GM18870 (cell line): Measurements from ENCODE around the gene HEG1.

Experiments used
- ATAC-seq: cut with Tn5 transposase; IDR thresholded peaks from one replicate; pipeline ENCODE4 v1.9.1; 2021; ENCODE audit warnings: moderate library complexity; ENCODE audit not compliant: unreplicated experiment

HEG1 gene

DNA sequence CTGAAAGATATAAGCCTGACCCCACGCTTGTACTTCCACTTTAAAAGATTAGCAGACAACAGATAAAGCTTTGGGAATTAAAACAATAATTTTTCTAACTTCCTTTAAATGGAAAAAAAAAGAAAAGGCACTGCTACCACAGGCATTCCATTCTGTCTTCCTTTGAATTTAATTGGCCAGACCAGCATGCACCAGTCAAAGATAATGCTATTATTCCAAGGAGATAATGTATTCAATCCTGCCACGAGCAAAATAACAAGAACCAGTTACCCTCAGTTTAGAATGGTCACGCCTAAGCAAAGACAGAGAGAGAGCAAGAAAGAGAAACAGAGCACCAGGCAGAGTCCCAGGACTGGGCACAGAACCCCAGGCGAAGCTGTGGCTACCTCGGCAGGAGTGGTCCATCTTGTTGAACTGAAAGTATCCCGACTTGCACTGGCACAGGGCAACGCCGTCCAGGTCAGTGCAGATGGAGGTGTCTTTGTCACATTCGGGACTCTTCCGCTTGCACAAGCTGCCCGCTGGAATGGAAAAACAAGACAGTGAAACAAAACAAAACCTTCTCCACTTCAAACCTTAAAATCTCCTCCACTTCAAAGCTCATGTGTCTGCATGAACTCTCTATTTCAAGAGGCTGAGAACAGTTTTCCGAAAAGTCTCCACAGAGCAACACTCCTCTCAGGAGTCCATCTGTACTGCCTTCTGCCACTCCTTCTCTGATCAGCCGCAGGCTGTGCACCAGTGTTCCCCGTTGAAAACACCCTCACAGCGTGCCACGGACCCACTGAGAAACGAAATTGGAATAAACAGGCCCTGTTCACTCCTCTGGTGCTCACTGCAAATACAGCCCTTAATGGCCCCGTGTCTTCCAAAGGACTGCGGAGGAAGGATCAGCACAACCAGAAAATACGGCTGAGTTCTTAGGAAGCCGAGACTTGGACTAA lies 58.2 kb downstream of the HEG1 start:
- ATAC-seq: no peak

DNA sequence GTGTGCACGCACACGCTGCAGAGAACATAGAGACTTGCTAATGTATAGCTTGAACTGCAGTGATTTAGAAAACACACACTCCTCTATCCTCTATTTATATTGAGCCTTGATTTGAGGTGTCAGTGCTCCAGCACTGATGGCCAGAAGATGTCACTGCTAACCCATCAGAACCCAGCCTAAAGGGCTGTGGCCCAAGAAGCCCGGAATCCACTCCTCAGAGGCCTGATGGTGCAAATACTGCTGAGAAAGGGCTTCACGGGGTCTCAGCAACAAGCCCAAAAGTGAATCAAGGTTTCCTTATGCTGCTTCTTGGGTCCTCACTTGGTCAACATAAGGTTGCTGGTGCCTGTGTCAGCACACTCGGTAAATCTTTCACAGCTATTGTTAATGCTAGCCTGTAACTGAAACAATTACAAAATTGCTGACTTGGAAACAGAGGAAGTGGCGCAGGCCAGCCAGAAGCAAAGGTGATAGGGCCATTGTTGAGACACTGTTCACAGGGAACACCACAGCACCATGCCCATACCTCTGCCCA lies 60.3 kb downstream of the HEG1 start:
- ATAC-seq: no peak

DNA sequence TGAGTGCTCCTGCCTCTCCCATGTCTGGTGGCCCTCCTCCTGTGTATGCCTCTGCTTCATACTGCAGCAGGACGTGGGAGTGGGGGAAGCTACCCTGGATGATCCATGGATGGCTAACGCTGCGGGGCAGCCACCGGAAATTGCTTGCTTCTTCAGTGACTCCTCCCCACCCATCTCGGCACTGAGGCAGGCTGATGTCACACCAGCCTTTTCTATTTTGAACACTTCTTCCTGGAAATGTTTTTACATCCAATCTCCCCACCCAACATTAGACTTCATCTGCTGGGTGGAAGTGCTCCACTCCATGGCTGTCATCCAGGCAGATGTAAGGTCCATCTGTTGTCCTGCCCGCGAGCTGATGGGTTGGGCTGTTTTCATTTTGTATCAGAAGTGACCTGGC lies 62.3 kb downstream of the HEG1 start:
- no peak for ATAC-seq

DNA sequence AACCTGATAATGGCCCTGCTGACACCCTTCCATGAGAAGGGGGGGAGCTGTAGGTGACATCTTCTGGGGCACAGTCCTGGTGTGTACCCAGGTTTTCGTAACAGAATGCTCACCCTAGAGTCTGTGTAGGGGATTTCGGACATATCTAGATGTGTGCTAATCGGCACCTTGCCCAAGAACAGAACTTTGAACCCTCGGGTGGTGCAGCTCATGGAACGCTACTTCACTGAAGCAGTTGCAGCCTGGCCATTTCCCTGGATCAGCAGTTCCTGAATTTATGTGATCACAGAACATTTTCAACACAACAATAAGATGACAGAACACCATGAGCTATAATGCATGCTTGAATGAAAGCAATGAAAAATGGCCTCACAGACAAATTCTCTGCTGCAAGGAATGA lies 63.8 kb downstream of the HEG1 start:
- ATAC-seq: no peak

DNA sequence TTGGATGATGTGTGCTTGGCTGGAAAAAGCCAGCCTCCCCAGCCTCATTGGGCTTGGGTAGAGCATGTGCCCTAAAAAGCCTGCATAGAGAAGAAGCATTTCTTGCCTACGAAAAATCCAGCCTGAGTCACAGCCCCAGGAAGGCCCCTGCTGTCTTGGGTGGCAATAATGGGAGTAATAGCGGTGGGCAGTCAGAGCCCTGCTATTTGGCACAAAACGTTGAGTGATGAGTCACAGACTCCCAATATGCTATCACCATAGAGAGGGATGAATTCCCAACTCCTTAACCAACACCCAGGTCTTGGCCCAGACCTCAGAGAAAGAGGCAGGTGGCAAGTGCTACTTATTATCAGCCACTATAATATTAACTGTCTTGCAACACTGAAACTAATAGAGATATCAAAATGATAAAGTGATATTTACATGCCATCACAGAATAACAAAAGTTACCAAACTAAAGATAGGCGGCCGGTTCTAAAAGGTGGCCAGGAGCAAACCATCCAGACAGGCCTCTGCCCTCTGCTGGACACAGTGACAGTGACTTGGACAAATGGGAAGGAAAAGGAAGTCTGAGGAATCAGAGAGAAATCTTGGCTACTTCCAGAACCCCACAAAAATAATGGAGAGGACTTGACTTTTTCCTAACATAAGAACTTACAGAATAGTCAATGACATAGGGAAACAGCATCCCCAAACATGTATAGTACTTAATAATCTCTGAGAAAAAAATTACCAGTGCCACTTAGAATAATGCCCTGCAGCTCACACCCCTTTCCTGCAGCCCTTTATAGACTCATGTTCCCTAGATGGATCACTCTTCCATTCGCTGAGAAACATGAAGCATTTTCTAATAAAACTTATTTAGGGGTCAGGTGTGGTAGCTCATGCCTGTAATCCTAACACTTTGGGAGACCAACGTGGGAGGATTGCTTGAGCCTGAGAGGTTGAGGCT lies 69.3 kb downstream of the HEG1 start:
- ATAC-seq: no peak

DNA sequence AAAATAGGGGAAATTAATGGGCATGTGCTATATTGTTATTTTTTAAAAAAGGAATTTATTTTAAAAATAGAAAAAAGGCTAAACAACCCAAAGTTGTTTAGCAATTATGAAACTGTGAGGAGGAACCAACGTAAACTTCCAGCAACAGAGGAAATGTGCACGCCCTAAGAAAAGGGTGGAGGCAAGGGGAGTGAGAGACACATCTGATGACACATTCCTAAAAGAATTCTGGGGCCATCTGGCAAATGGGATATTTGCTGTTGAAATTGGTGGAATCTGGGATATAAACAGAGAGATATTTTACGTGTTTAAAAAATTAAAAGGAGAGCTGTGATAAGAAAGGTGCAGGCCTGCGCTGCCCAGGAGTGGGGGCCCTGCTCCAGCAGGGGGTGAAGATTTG lies 70.4 kb downstream of the HEG1 start:
- ATAC-seq: no peak

DNA sequence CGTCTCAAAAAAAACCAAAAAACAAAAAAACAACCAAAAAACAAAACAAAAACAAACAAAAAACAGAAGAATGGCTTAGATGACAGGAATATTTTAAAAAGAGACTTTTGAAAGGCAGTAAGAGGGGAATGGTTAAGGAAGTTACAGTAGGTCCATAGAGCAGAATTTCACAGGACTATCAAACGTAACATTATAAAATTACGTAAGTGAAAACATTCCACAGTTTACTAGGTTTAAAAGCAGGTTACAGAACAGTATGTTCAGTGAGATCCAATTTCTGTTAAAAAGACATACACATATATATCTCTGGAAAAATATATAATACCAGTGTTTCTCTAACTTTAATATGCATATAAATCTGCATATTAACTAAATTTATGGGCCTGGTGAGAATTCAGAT lies 71.0 kb downstream of the HEG1 start:
- no peak for ATAC-seq

DNA sequence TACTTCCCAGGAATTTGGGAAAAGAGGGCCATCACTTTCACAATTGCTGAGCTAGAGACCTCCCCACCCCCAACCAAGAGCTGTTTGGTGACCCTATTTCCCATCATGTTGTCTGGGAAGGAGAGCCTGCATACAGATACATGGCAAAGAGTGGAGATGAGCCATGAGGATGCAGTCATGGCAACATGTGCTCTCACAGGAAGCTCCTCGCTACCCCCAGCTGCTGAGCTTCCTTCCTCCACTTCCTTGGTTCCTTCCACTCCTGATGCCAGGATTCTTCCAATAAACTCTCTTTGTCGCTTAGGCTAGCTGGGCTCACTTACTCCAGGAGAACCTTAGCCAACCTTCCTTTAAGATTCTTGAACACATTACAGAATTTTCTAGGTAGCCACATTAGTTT lies 72.9 kb downstream of the HEG1 start:
- no peak for ATAC-seq

DNA sequence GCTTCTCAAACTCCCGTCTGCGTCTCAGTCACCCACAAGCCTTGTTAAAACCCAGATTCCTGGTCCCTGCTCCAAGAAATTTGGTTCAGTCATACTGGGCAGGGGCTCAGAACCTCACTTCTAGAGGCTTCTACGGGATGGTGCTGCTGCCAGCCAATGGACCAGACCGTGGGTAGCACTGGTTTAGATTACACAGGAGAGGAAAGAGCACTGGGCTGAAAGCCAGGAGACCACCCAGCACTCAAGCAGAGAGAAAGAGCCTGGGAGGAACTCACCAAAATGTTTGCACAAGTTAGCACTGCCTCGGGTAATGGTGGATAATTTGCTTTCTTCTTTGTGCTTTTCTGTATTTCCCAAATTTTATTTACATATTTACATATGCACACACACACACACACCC lies 74.3 kb downstream of the HEG1 start:
- ATAC-seq: no peak

DNA sequence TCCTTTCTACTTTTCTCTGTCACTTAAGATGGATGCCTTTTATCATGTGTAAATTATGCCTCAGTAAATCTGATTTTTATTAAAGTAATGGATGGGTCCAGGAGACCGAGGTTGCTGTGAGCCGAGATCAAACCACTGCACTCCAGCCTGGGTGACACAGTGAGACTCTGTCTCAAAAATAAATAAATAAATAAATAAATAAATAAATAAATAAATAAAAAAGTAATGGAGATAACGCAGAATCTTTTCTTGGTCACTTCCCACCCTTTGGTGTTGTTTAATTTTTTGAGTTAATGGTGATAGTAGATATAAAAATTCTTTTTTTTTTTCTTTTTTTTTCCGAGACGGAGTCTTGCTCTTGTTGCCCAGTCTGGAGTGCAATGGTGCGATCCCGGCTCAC lies 77.2 kb downstream of the HEG1 start:
- ATAC-seq: no peak

DNA sequence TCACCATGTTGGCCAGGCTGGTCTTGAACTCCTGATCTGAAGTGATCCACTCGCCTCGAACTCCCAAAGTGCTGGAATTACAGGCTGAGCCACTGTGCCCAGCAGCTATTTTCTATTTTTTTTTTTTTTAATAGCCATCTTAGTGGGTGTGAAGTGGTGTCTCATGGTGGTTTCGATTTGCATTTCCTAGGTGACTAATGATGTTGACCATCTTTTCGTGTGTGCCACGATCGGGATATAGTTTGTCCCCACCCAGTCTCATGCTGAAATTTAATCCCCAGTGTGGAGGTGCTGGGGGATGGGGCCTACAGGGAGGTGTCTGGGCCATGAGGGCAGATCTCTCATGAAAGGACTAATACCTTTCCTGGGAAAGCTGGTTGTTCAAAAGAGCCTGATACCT lies 79.4 kb downstream of the HEG1 start:
- ATAC-seq: no peak

DNA sequence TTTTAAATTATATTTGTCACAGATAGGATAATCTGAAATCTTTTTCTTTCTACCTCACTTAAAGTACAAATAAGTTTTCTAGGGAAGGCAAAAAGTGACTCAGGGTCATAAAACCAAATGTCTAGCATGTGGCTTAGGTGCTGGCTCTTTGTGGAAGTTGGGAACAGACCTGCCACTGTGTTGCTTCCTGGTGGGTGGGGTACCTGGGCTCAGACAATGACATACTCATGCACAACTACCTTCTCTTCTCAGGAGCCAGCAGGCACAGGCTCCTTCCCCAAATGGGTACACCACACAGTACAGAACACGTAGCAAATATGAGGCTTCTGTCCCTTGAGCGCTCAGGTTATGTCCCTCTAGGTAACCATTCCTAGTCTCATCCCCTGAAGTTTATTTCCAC lies 81.1 kb downstream of the HEG1 start:
- no peak for ATAC-seq

DNA sequence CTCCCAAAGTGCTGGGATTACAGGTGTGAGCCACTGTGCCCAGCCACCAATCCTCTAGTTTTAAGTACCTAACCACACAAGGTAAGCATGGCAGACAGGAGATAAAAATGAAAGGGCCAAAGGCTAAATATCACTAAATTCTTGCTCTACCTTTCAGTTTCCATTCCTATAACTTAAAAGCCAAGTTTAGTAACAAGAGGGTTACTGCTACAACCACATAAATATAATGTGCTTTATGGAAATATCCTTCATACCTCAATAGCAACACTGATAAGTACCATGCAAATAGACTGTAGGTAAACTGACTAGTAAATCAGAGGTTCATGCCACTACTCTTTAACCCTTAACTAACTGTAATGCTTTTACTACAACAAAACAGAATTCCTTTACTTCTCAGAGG lies 82.5 kb downstream of the HEG1 start:
- no peak for ATAC-seq

DNA sequence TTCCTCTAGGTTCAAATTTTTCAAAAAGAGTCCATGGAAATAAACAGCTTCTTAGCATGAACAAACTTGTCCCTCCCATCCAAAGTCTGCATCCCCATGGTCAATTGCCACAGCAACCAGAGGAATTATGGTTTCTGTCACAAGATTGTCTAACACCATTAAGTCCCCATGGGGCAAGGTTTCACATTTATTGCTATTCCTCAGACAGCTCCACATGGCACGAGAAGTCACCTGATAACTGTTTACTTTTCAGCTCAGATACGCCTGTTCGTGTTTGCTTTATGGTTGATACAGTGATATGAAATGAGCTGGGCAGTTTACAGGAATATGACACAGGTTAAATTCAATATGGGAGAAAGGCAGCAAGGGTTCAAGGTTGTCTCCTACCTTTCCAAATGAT lies 83.3 kb downstream of the HEG1 start:
- no peak for ATAC-seq

DNA sequence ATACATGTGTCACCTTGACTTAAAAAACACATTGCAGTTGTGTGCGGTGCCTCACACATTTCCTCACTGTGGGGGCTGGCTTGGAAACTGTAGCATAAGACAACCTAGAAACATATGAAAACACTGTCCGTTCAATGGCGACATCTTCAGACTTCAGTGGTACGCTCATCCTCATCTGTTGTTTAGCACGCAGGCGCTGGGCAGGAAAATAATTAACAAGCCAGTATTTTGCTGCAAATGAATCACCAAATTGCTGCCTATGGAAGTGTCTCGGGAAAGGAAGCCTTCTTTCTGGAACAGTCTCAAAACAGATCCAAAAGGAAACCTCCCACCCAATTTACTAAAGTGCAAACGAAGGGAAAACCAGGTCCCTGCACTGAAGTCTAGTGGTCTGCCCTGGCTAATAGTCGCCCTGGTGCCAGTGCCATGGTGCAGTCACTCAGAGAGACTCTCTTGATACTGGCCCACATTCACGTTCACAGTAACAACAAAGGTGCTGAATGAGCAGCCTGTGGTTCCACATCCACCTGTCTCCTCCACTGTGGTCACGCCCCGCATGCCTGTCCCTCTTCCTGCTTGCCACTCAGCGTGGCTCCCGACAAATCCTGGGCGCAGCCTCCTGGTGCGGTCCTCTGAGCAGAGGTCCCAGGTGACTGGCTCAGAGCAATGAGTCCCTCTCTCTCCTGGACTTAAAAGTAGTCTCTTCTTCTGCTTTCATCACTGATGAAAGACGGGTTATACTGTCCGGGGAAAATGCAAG lies 85.7 kb downstream of the HEG1 start:
- ATAC-seq: no peak

DNA sequence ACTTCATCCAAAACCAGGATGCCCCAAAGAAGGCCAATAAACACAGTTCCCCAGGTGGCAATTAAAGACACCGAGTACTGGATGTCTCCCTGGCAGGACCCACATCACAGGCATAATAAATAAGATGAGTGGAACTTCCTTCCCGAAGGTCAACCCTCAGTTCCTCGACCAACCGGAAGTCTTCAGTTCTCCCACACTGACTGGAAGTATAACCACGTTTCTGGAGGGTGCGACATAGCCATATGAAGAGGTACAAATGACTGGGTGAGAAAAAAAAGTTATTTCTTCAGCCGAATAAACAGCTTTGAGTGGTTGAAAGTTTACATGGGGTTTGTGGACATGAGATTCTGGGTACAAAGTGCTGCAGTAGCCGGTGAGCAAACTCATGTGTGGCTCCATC lies 86.6 kb downstream of the HEG1 start:
- ATAC-seq: no peak

DNA sequence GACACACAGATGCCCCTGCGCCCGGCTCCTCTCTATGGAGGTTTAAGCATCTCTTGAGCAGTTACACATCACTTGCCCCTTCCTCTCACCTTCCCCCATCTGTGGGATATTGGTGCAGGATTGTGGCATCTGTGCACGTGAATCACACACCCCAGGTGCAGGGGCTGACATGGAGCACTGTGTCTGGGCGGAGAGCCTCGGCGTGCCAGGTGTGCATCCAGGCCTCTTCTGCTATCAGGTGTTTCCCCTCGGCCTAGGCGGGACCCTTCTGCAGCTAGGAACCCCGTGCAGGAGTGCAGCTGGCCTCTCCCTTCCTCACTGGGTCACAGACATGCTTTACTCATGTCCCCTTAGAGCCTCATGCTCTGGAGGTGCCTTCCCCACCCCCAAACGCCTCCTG lies 87.8 kb downstream of the HEG1 start:
- no peak for ATAC-seq

DNA sequence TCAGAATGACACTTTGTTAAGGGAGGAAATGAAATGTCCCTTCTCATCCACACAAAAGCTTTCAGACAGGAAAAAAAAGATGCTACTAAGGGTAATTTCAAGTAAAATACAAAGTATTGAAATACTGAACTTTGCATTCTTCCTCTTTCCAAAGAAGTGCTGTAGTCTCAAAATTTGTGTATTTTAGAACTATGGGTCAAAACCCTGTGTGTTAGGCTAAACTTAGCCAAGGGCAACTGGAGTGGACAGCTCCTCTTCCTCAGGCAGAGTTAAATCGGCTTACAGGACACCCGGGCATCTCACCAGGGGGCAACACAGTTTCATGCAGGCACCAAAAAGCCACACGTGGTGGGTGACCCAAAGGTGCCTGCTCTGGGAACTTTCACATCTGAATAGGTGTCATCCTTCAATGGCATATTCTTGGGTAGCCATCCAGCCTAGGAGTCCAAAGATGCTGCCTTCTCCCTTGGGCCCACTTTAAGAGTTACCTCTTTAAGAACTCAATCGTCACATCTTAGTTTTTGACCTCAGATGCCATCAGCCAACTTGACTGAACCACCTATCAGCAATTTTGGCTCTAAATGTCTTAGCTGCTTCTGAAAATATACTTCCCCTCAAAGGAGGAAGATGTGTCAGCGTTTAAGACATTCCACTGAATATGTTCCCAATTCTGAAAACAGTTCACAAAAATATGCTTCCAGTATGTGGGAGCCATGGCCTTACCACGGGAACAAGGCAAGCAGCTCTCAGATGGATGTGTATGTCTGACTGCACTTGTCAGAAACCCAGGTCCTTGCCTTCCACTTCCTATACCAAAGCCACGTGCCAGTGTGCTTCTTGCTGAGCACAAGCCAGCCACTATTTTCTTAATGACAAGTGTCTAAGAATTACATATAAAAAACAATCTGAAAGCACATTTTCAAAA lies 89.0 kb downstream of the HEG1 start:
- ATAC-seq: no peak

DNA sequence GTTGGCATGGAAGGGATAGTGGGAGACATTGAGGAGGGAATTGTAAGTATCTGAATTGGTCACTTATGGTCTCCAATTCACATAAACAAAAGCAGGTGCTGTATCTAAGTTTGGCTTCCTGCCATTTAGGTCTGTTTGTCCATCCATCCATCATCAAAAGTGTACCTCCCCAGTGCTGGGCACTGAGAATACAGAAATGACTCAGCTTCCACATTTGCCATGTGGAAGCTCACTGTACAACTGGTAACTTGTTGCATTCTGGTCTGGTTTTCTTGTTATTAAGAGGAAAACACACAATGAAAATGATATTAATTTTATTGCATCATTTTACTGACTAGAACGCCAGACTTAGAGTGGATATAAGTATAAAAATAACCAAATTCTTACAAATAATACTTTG lies 90.4 kb downstream of the HEG1 start:
- ATAC-seq: no peak

DNA sequence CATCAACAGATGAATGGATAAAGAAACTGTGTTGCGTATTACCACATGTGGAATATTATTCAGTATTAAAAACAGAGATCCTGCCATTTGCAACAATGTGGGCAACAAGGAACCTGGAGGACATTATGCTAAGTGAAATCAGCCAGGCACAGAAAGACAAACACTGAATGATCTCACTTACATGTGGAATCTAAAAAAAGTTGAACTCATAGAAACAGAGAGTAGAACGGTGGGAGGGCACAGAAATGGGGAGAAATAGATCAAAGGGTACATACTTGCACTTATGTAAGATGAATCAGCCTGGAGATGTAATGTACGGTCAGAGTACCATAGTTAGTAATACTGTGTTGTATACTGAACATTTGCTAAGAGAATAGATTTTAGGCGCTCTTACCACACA lies 91.4 kb downstream of the HEG1 start:
- no peak for ATAC-seq
